HepG2 (cell line): ENCODE measurements around the gene SYNDIG1. TPM values are rescaled to one million over a fixed set of nuclear protein-coding genes. Genes with fewer than 3 reads are reported as not detected.

ENCODE experiments used
- ATAC-seq: fragments of 200-7000 bp; cut with Tn5 transposase; 3 replicates; pipeline ENCODE4 v1.9.1; 2020; ENCODE audit warnings: mild to moderate bottlenecking, moderate library complexity
- BruUV-seq: library from RNA; stranded (reverse); fragments of 400-500 nt; replicated peaks from 2 replicates; lab custom pipeline; 2021; lab: Mats Ljungman, UMichigan
- CTCF ChIA-PET: fragments of 300-600 bp; formaldehyde crosslinking; extraction: SDS; loops from one replicate; lab custom pipeline; 2021; ENCODE audit warnings: low total read pairs, inconsistent platforms, low intra/inter-chr PET ratio; lab: Yijun Ruan, JAX
- POLR2A ChIA-PET: fragments of 350-600 bp; sonication (Branson Sonifier 250); formaldehyde crosslinking; loops from one replicate; lab custom pipeline; 2020; ENCODE audit warnings: antibody characterized with exemption, inconsistent platforms; lab: Yijun Ruan, JAX
- DNase-seq: peaks from one replicate; pipeline ENCODE4 v3.0.0-alpha.2; 2015; ENCODE audit warnings: low spot score
- FAIRE-seq: peaks from 3 replicates; lab custom pipeline; 2011; peaks lifted over from hg19 to GRCh38; lab: Jason Lieb, UNC
- H2AFZ ChIP-seq: one replicate; pipeline ENCODE4 v1.6.1; 2011; ENCODE audit warnings: low read length, inconsistent platforms
- H3K27ac ChIP-seq: fragments of 300-600 bp; 3 replicates; pipeline ENCODE4 v1.8.0; 2011; ENCODE audit warnings: mixed run types, mild to moderate bottlenecking, mixed read lengths, low read length, inconsistent platforms; ENCODE audit not compliant: insufficient read depth; ENCODE audit errors: extremely low read length
- H3K27me3 ChIP-seq, 2 experiments: fragments of 200-600 bp in 1 of 2; 2 replicates in 1 of 2; 3 replicates in 1 of 2; pipeline versions ENCODE4 v1.6.0 to v1.8.0; 2011; ENCODE audit warnings: low read length in 2 of 2, mild to moderate bottlenecking in 2 of 2, moderate library complexity in 2 of 2, inconsistent platforms in 1 of 2; ENCODE audit not compliant: insufficient read depth in 2 of 2, control insufficient read depth in 1 of 2
- H3K36me3 ChIP-seq, 2 experiments: fragments of 200-600 bp in 1 of 2; replicated peaks in 1 of 2; 2 replicates in 1 of 2; 3 replicates in 1 of 2; pipeline versions ENCODE4 v1.5.1 to v1.8.0; 2011; ENCODE audit warnings: low read length in 2 of 2, inconsistent platforms in 1 of 2; ENCODE audit not compliant: insufficient read depth in 2 of 2, control insufficient read depth in 1 of 2
- H3K4me1 ChIP-seq: 2 replicates; pipeline ENCODE4 v1.5.1; 2012; ENCODE audit warnings: low read length, inconsistent platforms; ENCODE audit not compliant: insufficient read depth
- H3K4me2 ChIP-seq: 2 replicates; pipeline ENCODE4 v1.6.0; 2011; ENCODE audit warnings: low read depth, low read length, inconsistent platforms
- H3K4me3 ChIP-seq, 3 experiments: fragments of 200-600 bp in 1 of 3; sonication (generic), shearing (Covaris generic) in 1 of 3; replicated peaks in 1 of 3; 2 replicates each; pipeline ENCODE4 v1.5.1; 2011 to 2016; ENCODE audit warnings: low read length in 3 of 3, inconsistent platforms in 2 of 3, low read depth in 2 of 3, mild to moderate bottlenecking in 2 of 3, control low read depth in 1 of 3, mixed read lengths in 1 of 3; ENCODE audit not compliant: insufficient read depth in 1 of 3
- H3K79me2 ChIP-seq: one replicate; pipeline ENCODE4 v1.6.1; 2011; ENCODE audit warnings: low read length, inconsistent platforms; ENCODE audit not compliant: insufficient read depth
- H3K9ac ChIP-seq: 2 replicates; pipeline ENCODE4 v1.6.0; 2011; ENCODE audit warnings: mild to moderate bottlenecking, low read depth, low read length, inconsistent platforms; ENCODE audit not compliant: insufficient read depth
- H3K9me3 ChIP-seq: 2 replicates; pipeline ENCODE4 v1.5.1; 2012; ENCODE audit warnings: mild to moderate bottlenecking, low read length
- H4K20me1 ChIP-seq: 2 replicates; pipeline ENCODE4 v1.6.0; 2011; ENCODE audit warnings: inconsistent platforms, mild to moderate bottlenecking, low read length, moderate library complexity; ENCODE audit not compliant: insufficient read depth
- EZH2 ChIP-seq: conservative IDR thresholded peaks from 2 replicates; pipeline ENCODE4 v1.6.1; 2012; ENCODE audit warnings: mild to moderate bottlenecking, low read depth, low read length, moderate library complexity
- HNF4A ChIP-seq: sonication (generic); formaldehyde crosslinking; IDR thresholded peaks from 2 replicates; pipeline ENCODE4 v1.4.0; 2020; ENCODE audit warnings: missing genetic modification reagents
- ZNF772 ChIP-seq: sonication (generic); formaldehyde crosslinking; IDR thresholded peaks from 2 replicates; pipeline ENCODE4 v1.5.0; 2020; ENCODE audit warnings: mild to moderate bottlenecking, missing genetic modification reagents
- WGBS: methylation state at CpG from one replicate; pipeline ENCODE4 v1.1.6; 2017; ENCODE audit warnings: low lambda C conversion rate; 5-methylcytosine and 5-hydroxymethylcytosine counted together
- in situ Hi-C: cut with HindIII; loops from 2 replicates; pipeline ENCODE4 v1.10.0; 2017; ENCODE audit warnings: low pct_unique_long_range_greater_than_20kb; ENCODE audit not compliant: extremely low pct_ligation_motif_present
- intact Hi-C: fragments of 100-400 bp; cut with micrococcal nuclease; formaldehyde crosslinking; loops from one replicate; pipeline ENCODE4 v1.10.0; 2022; ENCODE audit not compliant: unreplicated experiment
- polyA plus RNA-seq, 8 experiments: library from polyadenylated mRNA; depleted of rRNA in 3 of 8; stranded (reverse) in 7 of 8; unstranded in 1 of 8; fragments of >200 nt; fragmentation: Illumina TruSeq in 4 of 8; extraction: Trizol in 4 of 8; gene quantifications; 2 replicates each; pipeline versions ENCODE4 v1.2.1 to v1.2.3, GENCODE V29; 2011 to 2016; ENCODE audit warnings: low read depth in 4 of 8, missing spikeins in 1 of 8, mixed read lengths in 1 of 8; ENCODE audit not compliant: insufficient read depth in 1 of 8
- total RNA-seq, 5 experiments: library from RNA; depleted of rRNA; stranded (reverse); fragments of >200 nt; fragmentation: Illumina TruSeq; extraction: Trizol; gene quantifications; 2 replicates each; pipeline ENCODE4 v1.2.3, GENCODE V29; 2016; ENCODE audit warnings: low read depth in 1 of 5
- TF ChIP-seq, protein P1 (sequence below): sonication (generic); formaldehyde crosslinking; IDR thresholded peaks from 2 replicates; pipeline ENCODE4 v1.4.0; 2020; ENCODE audit warnings: missing genetic modification reagents, borderline replicate concordance

The SYNDIG1 gene
- total and polyA plus RNA-seq, 2 of the 13 experiments (the other 11 are each of a cell fraction or from before 2014, with no cell fraction given), result not detected

DNA sequence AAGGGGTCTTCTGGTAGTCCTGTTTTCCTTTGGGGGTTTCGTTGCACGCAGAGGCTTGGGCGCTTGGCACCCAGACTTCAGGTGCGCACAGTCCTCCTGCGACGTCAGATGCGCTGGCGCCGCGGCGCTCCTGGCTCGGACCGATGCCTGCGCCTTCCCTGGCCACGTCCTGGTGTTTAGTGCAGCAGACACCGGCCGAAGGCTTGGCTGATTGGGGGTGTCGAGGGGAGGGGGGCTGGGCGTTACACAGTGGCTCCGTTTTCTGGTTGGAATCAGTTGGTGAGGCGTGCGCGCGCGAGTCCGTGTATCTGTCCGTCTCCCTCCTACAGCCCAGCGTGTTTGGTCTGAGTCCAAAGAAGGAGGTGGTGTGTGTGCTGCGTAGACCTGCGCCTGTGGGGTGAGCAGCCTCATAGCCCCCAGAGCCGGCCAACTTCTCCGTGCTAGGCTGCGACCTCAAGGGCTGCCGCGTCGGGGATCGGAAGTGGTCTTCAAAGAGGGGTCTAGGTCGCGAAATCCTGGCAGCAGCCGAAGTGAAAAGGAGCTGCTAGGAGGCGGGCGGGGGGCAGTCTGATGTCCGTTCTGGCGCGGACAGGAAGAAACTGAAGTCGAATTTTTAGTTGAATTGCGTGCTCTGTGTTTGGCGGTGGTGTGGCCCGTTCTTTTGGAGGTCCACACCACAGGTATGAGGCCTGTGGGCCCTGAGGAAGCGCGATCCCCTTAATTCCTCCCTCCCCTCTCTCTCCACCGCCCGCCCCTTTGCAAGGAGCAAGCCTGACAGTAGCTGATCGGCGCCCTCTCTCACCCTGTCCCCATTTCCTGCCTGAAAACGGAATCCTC lies 1.5 kb downstream of the SYNDIG1 start:
- ChIA-PET CTCF (no interaction called here), POLR2A (no interaction called here)

More for the DNA sequence above, 1.5 kb downstream of the SYNDIG1 start:
- Histone ChIP-seq H2AFZ (no peak overlapping the region), H3K4me1 (no peaks in the 10 kb centered on the region), H3K4me3 (no peak overlapping the region), H3K27ac (no peak overlapping the region), H3K9ac (no peak overlapping the region), H3K79me2 (no peaks in the 10 kb centered on the region), H3K4me2 (no peak overlapping the region), H3K9me3 (no peaks in the 10 kb centered on the region), H3K36me3 (no peaks in the 10 kb centered on the region), H4K20me1 (no peaks in the 10 kb centered on the region), H3K27me3 (peaks cover 13 to 55% of the 10 kb centered on the region in 2 experiments; a peak in 4 of 5 replicates)
- WGBS, result 37% methylated on average over 53 of the region's 56 CpGs
- no TSS peak for BruUV-seq
- in situ Hi-C loops (no loop called here), intact Hi-C loops (no loop called here)
- DNase-seq (no peak), ATAC-seq (no peak), FAIRE-seq (no peak)
- 0 out of 2 replicates have a peak, but pooled peaks have one; percentile 8 for TF ChIP-seq EZH2
- TF ChIP-seq ZNF772 (CRISPR knock-in tag), result no peak
- no peak for TF ChIP-seq HNF4A (CRISPR knock-in tag)
- TF ChIP-seq, protein P1, sequence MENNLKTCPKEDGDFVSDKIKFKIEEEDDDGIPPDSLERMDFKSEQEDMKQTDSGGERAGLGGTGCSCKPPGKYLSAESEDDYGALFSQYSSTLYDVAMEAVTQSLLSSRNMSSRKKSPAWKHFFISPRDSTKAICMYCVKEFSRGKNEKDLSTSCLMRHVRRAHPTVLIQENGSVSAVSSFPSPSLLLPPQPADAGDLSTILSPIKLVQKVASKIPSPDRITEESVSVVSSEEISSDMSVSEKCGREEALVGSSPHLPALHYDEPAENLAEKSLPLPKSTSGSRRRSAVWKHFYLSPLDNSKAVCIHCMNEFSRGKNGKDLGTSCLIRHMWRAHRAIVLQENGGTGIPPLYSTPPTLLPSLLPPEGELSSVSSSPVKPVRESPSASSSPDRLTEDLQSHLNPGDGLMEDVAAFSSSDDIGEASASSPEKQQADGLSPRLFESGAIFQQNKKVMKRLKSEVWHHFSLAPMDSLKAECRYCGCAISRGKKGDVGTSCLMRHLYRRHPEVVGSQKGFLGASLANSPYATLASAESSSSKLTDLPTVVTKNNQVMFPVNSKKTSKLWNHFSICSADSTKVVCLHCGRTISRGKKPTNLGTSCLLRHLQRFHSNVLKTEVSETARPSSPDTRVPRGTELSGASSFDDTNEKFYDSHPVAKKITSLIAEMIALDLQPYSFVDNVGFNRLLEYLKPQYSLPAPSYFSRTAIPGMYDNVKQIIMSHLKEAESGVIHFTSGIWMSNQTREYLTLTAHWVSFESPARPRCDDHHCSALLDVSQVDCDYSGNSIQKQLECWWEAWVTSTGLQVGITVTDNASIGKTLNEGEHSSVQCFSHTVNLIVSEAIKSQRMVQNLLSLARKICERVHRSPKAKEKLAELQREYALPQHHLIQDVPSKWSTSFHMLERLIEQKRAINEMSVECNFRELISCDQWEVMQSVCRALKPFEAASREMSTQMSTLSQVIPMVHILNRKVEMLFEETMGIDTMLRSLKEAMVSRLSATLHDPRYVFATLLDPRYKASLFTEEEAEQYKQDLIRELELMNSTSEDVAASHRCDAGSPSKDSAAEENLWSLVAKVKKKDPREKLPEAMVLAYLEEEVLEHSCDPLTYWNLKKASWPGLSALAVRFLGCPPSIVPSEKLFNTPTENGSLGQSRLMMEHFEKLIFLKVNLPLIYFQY (CRISPR knock-in tag), result no peak
